Activated CD8-positive, alpha-beta T cell treated with anti-CD3 and anti-CD28 coated beads for 36 hours (primary cell): ENCODE measurements around the gene HHIPL1. TPM values are rescaled to one million over a fixed set of nuclear protein-coding genes. Genes with fewer than 3 reads are reported as not detected.

Experiments used
- ATAC-seq: fragments of 200-7000 bp; cut with Tn5 transposase; one replicate; pipeline ENCODE4 v1.10.0; 2021; ENCODE audit warnings: mild to moderate bottlenecking, moderate library complexity
- CTCF ChIA-PET: fragments of 350-600 bp; sonication (Branson Sonifier 250); formaldehyde crosslinking; loops from one replicate; lab custom pipeline; 2021; ENCODE audit warnings: antibody characterized with exemption; lab: Charles Lee
- POLR2A ChIA-PET: fragments of 350-600 bp; sonication (Branson Sonifier 250); formaldehyde crosslinking; loops from one replicate; lab custom pipeline; 2021; ENCODE audit warnings: antibody characterized with exemption; lab: Charles Lee
- DNase-seq: peaks from one replicate; pipeline ENCODE4 v3.0.0-alpha.2; 2020
- H3K27ac Mint-ChIP-seq: one replicate; pipeline ENCODE4 v1.8.0; 2021; ENCODE audit warnings: mild to moderate bottlenecking, mixed read lengths
- H3K27me3 Mint-ChIP-seq: one replicate; pipeline ENCODE4 v1.8.0; 2021; ENCODE audit warnings: mixed read lengths
- H3K36me3 Mint-ChIP-seq: one replicate; pipeline ENCODE4 v1.8.0; 2021; ENCODE audit warnings: low read depth, mixed read lengths
- H3K4me1 Mint-ChIP-seq: one replicate; pipeline ENCODE4 v1.8.0; 2021; ENCODE audit warnings: low read depth, mixed read lengths
- H3K4me3 Mint-ChIP-seq: one replicate; pipeline ENCODE4 v1.8.0; 2021; ENCODE audit warnings: mild to moderate bottlenecking, moderate library complexity, mixed read lengths
- H3K9me3 Mint-ChIP-seq: one replicate; pipeline ENCODE4 v1.8.0; 2021; ENCODE audit warnings: mixed read lengths
- CTCF ChIP-seq: fragments of 200-600 bp; IDR thresholded peaks from one replicate; pipeline ENCODE4 v1.8.0; 2022; ENCODE audit warnings: antibody characterized with exemption, mild to moderate bottlenecking
- intact Hi-C: fragments of 100-400 bp; cut with micrococcal nuclease; formaldehyde crosslinking; loops from one replicate; pipeline ENCODE4 v1.10.0; 2022
- total RNA-seq, 2 experiments: library from RNA; stranded (reverse); gene quantifications; one replicate each; pipeline ENCODE4 v1.2.3, GENCODE V29; 2021

HHIPL1 gene
- total RNA-seq, 2 experiments from 2014 or later: 0.05 to 0.07 TPM

GRCh38 chr14:99651953-99652746 lies 7.2 kb downstream of the HHIPL1 start:
- DNase-seq (no peak), ATAC-seq (no peak)
- Mint-ChIP-seq H3K9me3 (no peaks in the 10 kb centered on the region), H3K27ac (no peak overlapping the region), H3K4me3 (no peak overlapping the region), H3K36me3 (no peaks in the 10 kb centered on the region), H3K4me1 (no peaks in the 10 kb centered on the region), H3K27me3 (peaks cover 8% of the 10 kb centered on the region)
- ChIA-PET CTCF (no interaction called here), POLR2A (no interaction called here)
- intact Hi-C loops: no loop called here
- no peak for TF ChIP-seq CTCF

GRCh38 chr14:99654235-99654985 lies 9.5 kb downstream of the HHIPL1 start:
- no peaks in the 10 kb centered on the region for H3K9me3 Mint-ChIP-seq
- ChIA-PET CTCF (no interaction called here), POLR2A (no interaction called here)
- no peak overlapping the region for H3K27ac Mint-ChIP-seq
- no peaks in the 10 kb centered on the region for H3K4me1 Mint-ChIP-seq
- ATAC-seq (no peak), DNase-seq (no peak)
- H3K36me3 Mint-ChIP-seq: no peaks in the 10 kb centered on the region
- TF ChIP-seq CTCF: no peak
- intact Hi-C loops: no loop called here
- no peak overlapping the region for H3K4me3 Mint-ChIP-seq
- H3K27me3 Mint-ChIP-seq: peaks cover 24% of the 10 kb centered on the region

DNA sequence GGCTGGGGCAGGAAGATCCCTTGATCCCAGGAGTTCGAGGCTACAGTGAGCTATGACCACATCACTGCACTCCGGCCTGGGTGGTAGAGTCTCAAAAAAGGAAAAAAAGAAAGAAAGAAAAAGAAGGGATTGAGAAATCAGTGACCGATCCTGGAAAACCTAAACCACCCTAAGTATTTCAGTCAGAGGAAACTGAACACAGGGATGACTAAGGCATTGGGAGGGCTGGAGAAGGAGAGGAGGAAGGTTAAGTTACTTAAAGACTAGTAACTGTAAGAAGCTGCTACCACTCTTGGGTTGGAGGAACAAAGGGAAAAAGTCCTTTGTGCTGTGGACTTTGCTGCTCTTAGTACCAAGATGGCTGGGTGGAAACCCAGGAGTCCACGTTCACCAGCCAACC lies 10.6 kb downstream of the HHIPL1 start:
- H3K4me3 Mint-ChIP-seq: no peak overlapping the region
- ATAC-seq: no peak
- intact Hi-C loops: no loop called here
- peaks cover 32% of the 10 kb centered on the region for H3K27me3 Mint-ChIP-seq
- no peak for DNase-seq
- ChIA-PET CTCF (interaction anchor here (0.9 kb wide), 1 partner anchor 20 kb away, joined by 3 read pairs; no protein-coding TSS in a partner anchor), POLR2A (no interaction called here)
- H3K36me3 Mint-ChIP-seq: no peaks in the 10 kb centered on the region
- H3K27ac Mint-ChIP-seq: no peak overlapping the region
- TF ChIP-seq CTCF: no peak
- H3K9me3 Mint-ChIP-seq: no peaks in the 10 kb centered on the region
- H3K4me1 Mint-ChIP-seq: peaks cover 4% of the 10 kb centered on the region

DNA sequence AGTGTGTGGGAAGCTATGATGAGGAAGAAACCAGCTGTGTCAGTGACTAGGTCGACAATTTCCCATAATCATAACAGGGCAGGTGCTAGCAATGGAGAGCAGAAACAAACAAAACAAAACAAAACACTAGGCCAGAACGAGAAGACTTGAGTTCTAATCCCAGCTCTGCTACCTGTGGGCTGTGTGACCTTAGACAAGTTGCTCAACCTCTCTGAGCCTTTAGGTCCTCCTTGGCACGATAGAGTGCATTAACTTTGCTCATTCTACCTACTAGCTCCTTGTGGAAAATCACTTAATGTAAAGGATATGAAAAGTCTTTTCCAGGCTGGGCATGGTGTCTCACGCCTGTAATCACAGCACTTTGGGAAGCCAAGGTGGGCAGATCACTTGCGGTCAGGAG lies 11.2 kb downstream of the HHIPL1 start:
- no peak overlapping the region for H3K27ac Mint-ChIP-seq
- H3K4me1 Mint-ChIP-seq: peaks cover 4% of the 10 kb centered on the region
- no peak for ATAC-seq
- no peaks in the 10 kb centered on the region for H3K9me3 Mint-ChIP-seq
- no peaks in the 10 kb centered on the region for H3K36me3 Mint-ChIP-seq
- TF ChIP-seq CTCF: no peak
- CTCF ChIA-PET: interaction anchor here (1.5 kb wide), 1 partner anchor 74 kb away, joined by 4 read pairs; no protein-coding TSS in a partner anchor
- intact Hi-C loops: no loop called here
- DNase-seq: no peak
- no peak overlapping the region for H3K4me3 Mint-ChIP-seq
- POLR2A ChIA-PET: no interaction called here
- H3K27me3 Mint-ChIP-seq: peaks cover 38% of the 10 kb centered on the region
